HG02852 (cell line): ENCODE results near the gene WTAP.
"Not testable (repeated sequence)": the region's sequence is repeated elsewhere in the genome, so short reads cannot be mapped to it uniquely, and the experiment has no call there.

Experiments used
- ATAC-seq: cut with Tn5 transposase; IDR thresholded peaks from one replicate; pipeline ENCODE4 v1.9.1; 2021; ENCODE audit warnings: mild to moderate bottlenecking, moderate library complexity; ENCODE audit not compliant: unreplicated experiment

WTAP gene

DNA sequence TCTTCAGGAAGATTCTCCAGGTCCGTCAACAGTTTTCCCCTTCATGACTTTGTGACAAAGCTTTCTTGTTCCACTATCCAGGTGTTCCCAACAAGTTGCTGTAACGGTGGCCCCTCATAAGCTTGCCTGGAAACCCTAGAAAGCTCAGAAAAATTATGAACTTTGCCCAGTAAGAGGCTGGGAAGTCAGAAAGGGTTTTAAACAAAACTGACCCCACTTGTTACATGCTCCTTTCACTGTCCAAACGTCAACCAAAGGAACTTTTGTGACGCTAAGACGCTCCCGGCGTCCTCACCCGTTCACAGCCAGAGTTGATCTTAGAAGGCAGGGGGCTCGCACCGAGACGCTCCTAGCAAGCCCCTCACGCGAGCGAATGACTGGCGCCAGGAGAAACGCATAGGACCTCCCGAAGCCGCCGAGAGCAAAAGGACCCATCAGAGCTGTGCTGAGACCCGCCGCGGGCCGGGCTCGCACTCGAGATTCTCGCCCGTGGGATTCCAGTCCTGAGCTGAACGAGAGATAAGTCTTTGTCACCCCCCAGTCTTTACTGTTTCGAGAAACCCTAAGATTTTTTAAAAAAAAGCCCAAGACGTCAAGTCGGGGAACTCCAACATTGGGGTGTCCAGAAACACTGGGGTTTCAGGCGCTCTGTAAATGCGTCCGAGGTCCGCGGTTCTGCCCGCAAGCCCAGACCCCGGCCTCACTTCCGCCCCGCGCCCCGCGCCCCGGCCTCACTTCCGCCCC, 34.0 kb downstream of the WTAP start:
- peak; percentile 1 for ATAC-seq

DNA sequence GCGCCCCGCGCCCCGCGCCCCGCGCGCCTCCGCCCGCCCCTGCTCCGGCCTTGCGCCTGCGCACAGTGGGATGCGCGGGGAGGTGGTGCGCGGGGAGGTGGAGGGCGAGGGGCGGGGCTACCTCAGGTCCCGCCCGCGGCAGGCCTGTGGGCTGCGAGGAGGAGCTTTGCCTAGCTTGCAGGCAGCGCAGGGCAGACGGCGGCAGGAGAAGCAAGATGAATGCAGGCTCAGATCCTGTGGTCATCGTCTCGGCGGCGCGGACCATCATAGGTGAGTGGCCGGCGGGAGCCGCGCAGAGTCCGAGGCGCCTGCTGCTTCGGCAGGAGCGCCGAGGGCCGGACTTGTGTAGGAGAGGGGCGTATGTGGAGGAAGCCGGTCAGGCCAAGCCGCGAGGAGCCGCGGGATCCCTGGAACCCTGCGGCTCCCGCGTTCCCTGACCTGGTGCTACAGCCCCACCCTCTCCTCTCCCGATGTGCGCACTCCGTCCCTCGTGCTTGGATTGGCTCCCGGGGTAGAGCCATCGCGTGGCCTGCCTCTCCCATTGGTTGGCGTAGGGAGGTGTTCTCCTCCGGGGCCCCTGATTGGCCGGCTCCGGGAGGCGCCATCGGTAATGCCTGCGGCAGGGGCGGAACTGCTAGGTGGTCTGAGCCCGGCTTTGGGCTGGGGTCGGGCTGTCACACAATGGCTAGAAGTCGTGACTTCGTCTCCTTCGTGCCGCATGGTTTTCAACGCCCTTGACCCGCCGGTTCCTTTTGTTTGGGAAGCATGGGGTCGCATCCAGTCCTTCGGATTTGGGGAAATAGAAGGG, 34.8 kb downstream of the WTAP start, which contains the start of gene ACAT2:
ACAT2 (plus strand) TSS at position 173 of the 808 bp plus-strand sequence; CDS start at position 216, 43 bp downstream.
- peak; percentile 98 for ATAC-seq

- peak; percentile 4 for ATAC-seq
Observed at GRCh38 chr6:159762681-159763293, 35.5 kb downstream of the WTAP start.

- no peak for ATAC-seq
Observed at GRCh38 chr6:159766906-159767305, 39.6 kb downstream of the WTAP start.

GRCh38 chr6:159769470-159769869, 42.2 kb downstream of the WTAP start:
- ATAC-seq = no peak

GRCh38 chr6:159772196-159772595, 44.9 kb downstream of the WTAP start:
- no peak for ATAC-seq

DNA sequence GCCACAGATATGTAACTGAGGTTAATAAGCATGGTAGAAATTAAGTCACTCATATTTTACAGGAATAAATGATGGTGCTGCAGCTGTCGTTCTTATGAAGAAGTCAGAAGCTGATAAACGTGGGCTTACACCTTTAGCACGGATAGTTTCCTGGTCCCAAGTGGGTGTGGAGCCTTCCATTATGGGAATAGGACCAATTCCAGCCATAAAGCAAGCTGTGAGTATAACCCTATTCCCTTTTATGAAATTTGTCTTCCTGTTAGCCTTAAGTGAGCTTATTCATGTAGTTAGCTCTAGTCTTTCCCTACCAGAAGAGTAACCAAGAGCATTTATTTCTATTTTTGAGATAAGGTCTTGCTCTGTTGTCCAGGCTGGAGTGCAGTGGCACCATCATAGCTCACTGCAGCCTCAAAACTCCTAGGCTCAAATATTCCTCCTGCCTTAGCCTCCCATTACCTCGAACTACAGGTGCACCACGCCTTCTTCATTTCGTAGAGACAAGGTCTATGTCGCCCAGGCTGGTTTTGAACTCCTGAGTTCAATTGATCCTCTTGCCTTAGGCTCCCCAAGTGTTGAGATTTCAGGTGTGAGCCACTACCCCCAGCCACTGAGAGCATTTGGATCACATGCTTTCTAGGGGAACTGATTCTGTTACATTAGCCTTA, 50.1 kb downstream of the WTAP start:
- ATAC-seq = no peak

- ATAC-seq = no peak
Observed at GRCh38 chr6:159778131-159778530, 50.8 kb downstream of the WTAP start.

- ATAC-seq = no peak
Observed at GRCh38 chr6:159778542-159779103, 51.3 kb downstream of the WTAP start.

GRCh38 chr6:159788276-159788675, 61.0 kb downstream of the WTAP start:
- ATAC-seq = no peak

GRCh38 chr6:159788753-159789376, 61.6 kb downstream of the WTAP start:
- no peak for ATAC-seq

DNA sequence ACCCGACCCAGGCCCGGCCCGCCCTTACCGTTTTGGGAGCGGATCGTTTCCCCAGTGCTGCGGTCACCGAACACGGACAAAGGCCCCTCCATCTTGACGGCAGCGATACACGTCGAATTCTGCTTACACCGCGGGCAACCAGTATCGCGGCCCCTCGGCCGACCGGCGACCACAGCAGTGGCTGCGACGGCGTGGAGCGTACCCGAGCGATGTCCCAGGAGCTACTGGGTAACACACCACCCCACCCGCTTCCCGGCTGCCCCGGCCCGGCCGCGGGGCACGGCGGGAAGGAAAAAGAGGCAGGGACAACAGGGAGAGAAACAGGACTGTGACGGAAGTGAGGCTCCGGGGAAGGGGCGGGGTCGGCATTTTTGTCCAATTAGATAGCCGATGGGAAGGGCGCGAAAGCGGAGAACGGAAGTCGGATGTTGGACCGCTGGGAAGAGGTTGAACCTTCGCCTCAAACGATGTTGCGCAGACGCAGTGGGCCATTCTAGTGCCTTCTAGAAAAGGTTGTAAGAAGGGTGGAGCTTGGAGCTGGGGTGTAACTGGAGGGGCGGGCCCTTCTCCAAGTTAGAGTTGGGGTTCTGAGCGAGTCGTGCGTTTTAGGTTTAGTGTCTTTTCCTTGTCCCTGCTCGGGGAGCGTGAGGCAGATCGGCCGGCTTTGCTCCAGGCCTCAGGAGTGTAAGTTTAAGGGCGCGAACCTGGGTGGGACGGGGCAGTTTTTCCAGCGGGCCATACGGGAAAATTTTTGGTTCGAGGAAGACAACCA, 62.3 kb downstream of the WTAP start, which contains the start of gene TCP1:
TCP1 (minus strand) TSS at position 226 of the 772 bp plus-strand sequence; CDS start at position 92, 134 bp downstream.
- ATAC-seq = peak; percentile 70

DNA sequence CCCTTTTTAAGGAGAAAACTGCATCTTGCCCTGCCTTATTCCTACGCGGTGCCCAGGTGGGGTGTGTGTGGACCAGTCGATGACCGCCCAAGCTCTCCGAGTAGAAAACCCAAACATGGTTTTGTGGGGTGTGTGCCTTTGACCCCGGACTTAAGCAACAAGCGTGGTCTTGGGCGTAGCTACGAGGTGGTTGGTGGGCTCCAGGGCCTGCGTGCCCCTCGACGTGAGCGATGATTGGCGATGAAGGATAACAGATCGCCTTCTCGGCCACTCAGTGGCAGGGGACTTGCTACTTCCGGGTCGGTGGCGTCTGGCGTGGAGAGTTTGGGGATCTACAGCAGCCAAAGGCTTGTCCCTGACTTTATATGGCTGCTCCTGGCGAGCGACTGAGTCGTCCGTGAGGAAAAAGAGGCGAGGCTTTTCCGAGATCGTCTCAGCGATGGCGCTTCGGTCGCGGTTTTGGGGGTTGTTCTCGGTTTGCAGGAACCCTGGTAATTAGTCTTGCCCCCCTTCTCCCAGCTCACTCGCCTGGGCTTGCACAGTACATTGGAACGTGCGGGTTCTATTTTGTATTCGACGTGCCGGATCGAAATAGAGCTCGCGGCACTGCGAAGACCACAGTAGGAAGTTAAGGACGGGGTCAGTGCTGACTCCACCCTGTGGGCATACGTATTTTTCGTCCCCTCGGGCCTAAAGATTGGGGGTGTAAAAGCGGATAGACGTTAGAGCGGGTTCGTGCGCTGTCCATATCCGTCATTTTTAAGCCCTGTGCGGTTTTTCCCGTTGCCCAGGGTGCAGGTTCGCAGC, 63.0 kb downstream of the WTAP start, which contains the start of gene MRPL18:
MRPL18 (plus strand) TSS at position 319 of the 807 bp plus-strand sequence; CDS start at position 440, 121 bp downstream.
- ATAC-seq = peak; percentile 84

- no peak for ATAC-seq
Observed at GRCh38 chr6:159790956-159791598, 63.8 kb downstream of the WTAP start.

DNA sequence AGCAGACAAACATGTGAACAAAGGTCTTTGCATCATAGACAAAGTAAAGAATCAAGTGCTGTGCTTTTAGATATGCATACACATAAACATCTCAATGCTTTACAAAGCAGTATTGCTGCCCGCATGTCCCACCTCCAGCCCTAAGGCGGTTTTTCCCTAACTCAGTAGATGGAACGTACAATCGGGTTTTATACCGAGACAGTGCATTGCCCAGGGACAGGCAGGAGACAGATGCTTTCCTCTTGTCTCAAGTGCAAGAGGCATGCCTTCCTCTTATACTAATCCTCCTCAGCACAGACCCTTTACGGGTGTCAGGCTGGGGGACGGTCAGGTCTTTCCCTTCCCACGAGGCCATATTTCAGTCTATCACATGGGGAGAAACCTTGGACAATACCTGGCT, 67.7 kb downstream of the WTAP start:
- ATAC-seq = not testable (repeated sequence)

DNA sequence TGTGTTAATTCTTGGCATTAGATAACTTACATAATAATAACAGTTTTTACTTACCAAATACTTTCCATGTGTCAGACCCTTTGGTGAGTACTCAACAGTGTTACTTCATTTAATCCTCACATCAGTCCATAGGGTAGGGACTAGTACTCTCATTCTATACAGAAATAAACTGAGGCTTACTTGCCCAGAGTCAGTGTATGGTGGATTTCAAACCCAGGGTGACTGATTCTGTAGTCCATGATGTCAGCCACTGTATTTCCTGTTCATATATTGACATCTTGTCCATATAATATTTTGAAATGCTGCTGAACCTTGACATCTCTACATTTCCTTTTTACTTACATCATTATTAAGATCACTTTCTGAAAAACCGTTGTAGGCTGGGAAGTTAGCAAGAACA, 70.2 kb downstream of the WTAP start:
- ATAC-seq = no peak

DNA sequence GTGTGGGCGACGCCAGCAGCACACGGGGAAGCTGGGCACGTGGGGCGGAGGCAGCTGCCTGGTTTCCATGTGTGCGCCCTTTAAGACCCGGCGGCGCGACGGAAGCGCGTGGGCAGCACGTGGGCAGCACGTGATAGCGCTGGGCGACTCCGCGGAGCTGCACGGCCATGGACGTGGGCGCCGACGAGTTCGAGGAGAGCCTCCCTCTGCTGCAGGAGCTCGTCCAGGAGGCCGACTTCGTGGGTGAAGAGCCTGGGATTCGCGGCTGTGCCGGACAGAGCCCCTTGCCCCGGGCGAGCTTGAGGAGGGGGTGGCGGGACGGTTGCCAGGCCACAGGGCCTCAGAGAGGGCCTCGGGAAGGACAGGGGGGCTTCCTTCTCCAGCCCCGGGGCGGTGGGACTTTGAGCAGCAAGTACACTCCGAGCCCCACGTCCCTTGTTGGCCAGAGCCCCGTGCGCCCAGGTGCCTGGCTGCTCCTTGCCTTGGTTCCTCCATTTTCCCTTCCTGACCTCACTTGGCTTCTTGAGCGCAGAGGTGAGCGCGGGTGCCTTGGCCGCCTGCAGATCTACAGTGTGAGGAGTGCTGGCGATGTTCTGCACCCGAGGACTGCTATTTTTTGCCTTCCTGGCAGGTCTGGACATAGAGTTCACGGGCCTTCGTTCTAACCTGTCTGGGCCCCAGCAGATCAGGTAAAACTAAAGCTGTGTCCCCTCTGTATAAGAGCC, 73.0 kb downstream of the WTAP start, which contains the start of gene PNLDC1:
PNLDC1 (plus strand) TSS at position 136 of the 725 bp plus-strand sequence; CDS start at position 168, 32 bp downstream.
- ATAC-seq = no peak
